CD4-positive, alpha-beta T cell (primary cell): ENCODE data around the gene LANCL2. TPM values are rescaled to one million over a fixed set of nuclear protein-coding genes. Genes with fewer than 3 reads are reported as not detected.

Experiments used
- ATAC-seq: fragments of 200-7000 bp; cut with Tn5 transposase; one replicate; pipeline ENCODE4 v1.10.0; 2022; ENCODE audit warnings: mild to moderate bottlenecking; ENCODE audit not compliant: poor library complexity
- CTCF ChIA-PET: fragments of 350-600 bp; sonication (Branson Sonifier 250); formaldehyde crosslinking; loops from one replicate; lab custom pipeline; 2021; ENCODE audit warnings: antibody characterized with exemption, inconsistent platforms; lab: Charles Lee
- POLR2A ChIA-PET: fragments of 350-600 bp; sonication (Branson Sonifier 250); formaldehyde crosslinking; loops from one replicate; lab custom pipeline; 2021; ENCODE audit warnings: antibody characterized with exemption, inconsistent platforms; lab: Charles Lee
- DNase-seq, 14 experiments: peaks; one replicate each; pipeline ENCODE4 v3.0.0-alpha.2; 2013 to 2020; ENCODE audit warnings: mixed read lengths in 2 of 14
- H3K27ac ChIP-seq, 2 donors: one replicate each; pipeline versions ENCODE4 v1.5.1 to v1.7.0; 2013; ENCODE audit warnings: low read length in 2 of 2, low read depth in 1 of 2, mild to moderate bottlenecking in 1 of 2
- H3K27me3 ChIP-seq, 2 experiments: 1 replicate in 1 of 2; 2 replicates in 1 of 2; pipeline versions ENCODE4 v1.6.1 to v1.7.0; 2013; ENCODE audit warnings: low read length in 2 of 2, control low read depth in 1 of 2, mild to moderate bottlenecking in 1 of 2, moderate library complexity in 1 of 2; ENCODE audit not compliant: insufficient read depth in 2 of 2, control insufficient read depth in 1 of 2
- H3K36me3 ChIP-seq: one replicate; pipeline ENCODE4 v1.6.1; 2013; ENCODE audit warnings: low read length, control low read depth; ENCODE audit not compliant: insufficient read depth
- H3K4me1 ChIP-seq: one replicate; pipeline ENCODE4 v1.6.1; 2013; ENCODE audit warnings: low read length, control low read depth; ENCODE audit not compliant: insufficient read depth
- H3K4me3 ChIP-seq: one replicate; pipeline ENCODE4 v1.5.1; 2013; ENCODE audit warnings: mild to moderate bottlenecking, low read length, moderate library complexity
- H3K9me3 ChIP-seq, 2 experiments: 1 replicate in 1 of 2; 2 replicates in 1 of 2; pipeline versions ENCODE4 v1.6.1 to v1.7.0; 2013; ENCODE audit warnings: low read length in 2 of 2, mild to moderate bottlenecking in 2 of 2, control low read depth in 1 of 2, moderate library complexity in 1 of 2; ENCODE audit not compliant: control insufficient read depth in 1 of 2, insufficient read depth in 1 of 2
- H3K27ac Mint-ChIP-seq: one replicate; pipeline ENCODE4 v1.8.0; 2020; ENCODE audit warnings: mixed read lengths
- H3K27me3 Mint-ChIP-seq: one replicate; pipeline ENCODE4 v1.8.0; 2021; ENCODE audit warnings: mixed read lengths
- H3K36me3 Mint-ChIP-seq: one replicate; pipeline ENCODE4 v1.8.0; 2021; ENCODE audit warnings: low read depth, mixed read lengths
- H3K4me1 Mint-ChIP-seq: one replicate; pipeline ENCODE4 v1.8.0; 2021; ENCODE audit warnings: low read depth, mixed read lengths
- H3K4me3 Mint-ChIP-seq: one replicate; pipeline ENCODE4 v1.8.0; 2020; ENCODE audit warnings: mild to moderate bottlenecking, mixed read lengths
- H3K9me3 Mint-ChIP-seq: one replicate; pipeline ENCODE4 v1.8.0; 2020; ENCODE audit warnings: mixed read lengths
- intact Hi-C, 2 experiments: fragments of 100-400 bp; cut with DNase I in 1 of 2; cut with micrococcal nuclease in 1 of 2; formaldehyde crosslinking; loops; one replicate each; pipeline versions ENCODE4 v1.15.1 to v1.9.0; 2023 to 2025; cut with DNase I, micrococcal nuclease
- polyA plus RNA-seq, 2 donors: library from polyadenylated mRNA; unstranded; fragments of 120-200 nt; gene quantifications; one replicate each; pipeline ENCODE4 v1.2.1, GENCODE V29; 2013
- total RNA-seq, 174 experiments: library from RNA in 2 of 174; stranded (reverse) in 2 of 174; gene quantifications; one replicate each; pipeline ENCODE4 v1.2.3 and lab custom pipeline; 2021 to 2026
- TF ChIP-seq, protein P1 (sequence below): fragments of 200-600 bp; IDR thresholded peaks from one replicate; pipeline ENCODE4 v1.8.0; 2022; ENCODE audit warnings: antibody characterized with exemption, mild to moderate bottlenecking

The LANCL2 gene
- total RNA-seq (1 to 10 TPM; 7.1 to 9.0 TPM), total RNA-seq (lab: John Stamatoyannopoulos, UW) (5.3 to 49.1 (median 16.7) reads per million in 172 experiments)
- 6.0 TPM for polyA plus RNA-seq (2013, experiment 1 of 2)
- polyA plus RNA-seq (2013, experiment 2 of 2) = 7.2 TPM

GRCh38 chr7:55365205-55365674 is at the start of gene LANCL2:
TSS of gene LANCL2 (plus strand) at chr7:55365337. CDS start at chr7:55366026, 689 bp downstream.
- POLR2A ChIA-PET = interaction anchor here (0.5 to 2.6 kb wide), 20 partner anchors 9 to 741 kb away, joined by 3 to 28 read pairs (median 5); partner anchors contain the start of genes CCT6A, CHCHD2, PSPH and SEC61G
- Histone ChIP-seq H3K4me1 (peaks cover 16% of the 10 kb centered on the region), H3K27me3 (no peaks in the 10 kb centered on the region), H3K27ac (peak within 1 kb of the TSS; percentile 94 to 98), H3K4me3 (peak within 1 kb of the TSS; percentile 72), H3K36me3 (no peaks in the 10 kb centered on the region), H3K9me3 (no peaks in the 10 kb centered on the region)
- peak within 1 kb of the TSS; percentile 99 for H3K4me3 Mint-ChIP-seq
- H3K4me1 Mint-ChIP-seq = peaks cover 10% of the 10 kb centered on the region
- no peak within 1 kb of the TSS for H3K27ac Mint-ChIP-seq
- DNase-seq (peak in 10 of 14 experiments; percentile 33 to 62 (median 40)), ATAC-seq (peak; percentile 28)
- TF ChIP-seq, protein P1, sequence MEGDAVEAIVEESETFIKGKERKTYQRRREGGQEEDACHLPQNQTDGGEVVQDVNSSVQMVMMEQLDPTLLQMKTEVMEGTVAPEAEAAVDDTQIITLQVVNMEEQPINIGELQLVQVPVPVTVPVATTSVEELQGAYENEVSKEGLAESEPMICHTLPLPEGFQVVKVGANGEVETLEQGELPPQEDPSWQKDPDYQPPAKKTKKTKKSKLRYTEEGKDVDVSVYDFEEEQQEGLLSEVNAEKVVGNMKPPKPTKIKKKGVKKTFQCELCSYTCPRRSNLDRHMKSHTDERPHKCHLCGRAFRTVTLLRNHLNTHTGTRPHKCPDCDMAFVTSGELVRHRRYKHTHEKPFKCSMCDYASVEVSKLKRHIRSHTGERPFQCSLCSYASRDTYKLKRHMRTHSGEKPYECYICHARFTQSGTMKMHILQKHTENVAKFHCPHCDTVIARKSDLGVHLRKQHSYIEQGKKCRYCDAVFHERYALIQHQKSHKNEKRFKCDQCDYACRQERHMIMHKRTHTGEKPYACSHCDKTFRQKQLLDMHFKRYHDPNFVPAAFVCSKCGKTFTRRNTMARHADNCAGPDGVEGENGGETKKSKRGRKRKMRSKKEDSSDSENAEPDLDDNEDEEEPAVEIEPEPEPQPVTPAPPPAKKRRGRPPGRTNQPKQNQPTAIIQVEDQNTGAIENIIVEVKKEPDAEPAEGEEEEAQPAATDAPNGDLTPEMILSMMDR = no peak
- H3K27me3 Mint-ChIP-seq = no peaks in the 10 kb centered on the region
- intact Hi-C loops = loop anchor here (2.0 to 10.0 kb wide), 8 partner anchors 47 to 742 kb away; partner anchors contain the start of genes MRPS17 (in 2 of the 2), VOPP1 (in 2 of the 2), CCT6A (in 1 of the 2) and CHCHD2 (in 1 of the 2)
- no peaks in the 10 kb centered on the region for H3K9me3 Mint-ChIP-seq
- CTCF ChIA-PET = interaction anchor here (1.1 to 2.6 kb wide), 3 partner anchors 10 to 229 kb away, joined by 3 to 7 read pairs (median 4); no protein-coding TSS in a partner anchor
- peaks cover 20% of the 10 kb centered on the region for H3K36me3 Mint-ChIP-seq

GRCh38 chr7:55325371-55325792 is 39.8 kb upstream of the LANCL2 start:
- DNase-seq (no peak), ATAC-seq (no peak)
- CTCF ChIA-PET = no interaction called here
- TF ChIP-seq, protein P1 = no peak
- POLR2A ChIA-PET = no interaction called here
- H3K9me3 Mint-ChIP-seq = no peaks in the 10 kb centered on the region
- no peaks in the 10 kb centered on the region for H3K36me3 Mint-ChIP-seq
- no peaks in the 10 kb centered on the region for H3K36me3 ChIP-seq
- H3K9me3 ChIP-seq = no peaks in the 10 kb centered on the region
- H3K27me3 Mint-ChIP-seq = peaks cover 17% of the 10 kb centered on the region
- no peak overlapping the region for H3K27ac Mint-ChIP-seq
- peaks cover 0 to under 1% of the 10 kb centered on the region in 2 experiments for H3K27me3 ChIP-seq
- no peaks in the 10 kb centered on the region for H3K4me1 ChIP-seq
- H3K4me1 Mint-ChIP-seq = no peaks in the 10 kb centered on the region
- H3K27ac ChIP-seq = no peak overlapping the region
- H3K4me3 ChIP-seq = no peak overlapping the region
- intact Hi-C loops = no loop called here
- no peak overlapping the region for H3K4me3 Mint-ChIP-seq

GRCh38 chr7:55326081-55326835 is 38.9 kb upstream of the LANCL2 start:
- H3K4me3 ChIP-seq = no peak overlapping the region
- H3K27me3 ChIP-seq = no peaks in the 10 kb centered on the region
- ChIA-PET CTCF (no interaction called here), POLR2A (no interaction called here)
- no peaks in the 10 kb centered on the region for H3K9me3 ChIP-seq
- H3K4me1 Mint-ChIP-seq = no peaks in the 10 kb centered on the region
- H3K27ac ChIP-seq = no peak overlapping the region
- H3K4me1 ChIP-seq = no peaks in the 10 kb centered on the region
- TF ChIP-seq, protein P1 = no peak
- no peaks in the 10 kb centered on the region for H3K36me3 Mint-ChIP-seq
- H3K4me3 Mint-ChIP-seq = no peak overlapping the region
- intact Hi-C loops = no loop called here
- peaks cover 9% of the 10 kb centered on the region for H3K27me3 Mint-ChIP-seq
- H3K9me3 Mint-ChIP-seq = no peaks in the 10 kb centered on the region
- no peak for DNase-seq
- H3K36me3 ChIP-seq = no peaks in the 10 kb centered on the region
- no peak overlapping the region for H3K27ac Mint-ChIP-seq
- ATAC-seq = no peak
